HG03469 (cell line): ENCODE measurements around the gene ELOVL4.

Source experiments
- ATAC-seq: cut with Tn5 transposase; IDR thresholded peaks from one replicate; pipeline ENCODE4 v1.9.1; 2021; ENCODE audit warnings: mild to moderate bottlenecking, moderate library complexity, moderate number of reproducible peaks; ENCODE audit not compliant: unreplicated experiment

Gene ELOVL4

GRCh38 chr6:79947191-79948186 lies at the start of gene ELOVL4:
TSS of gene ELOVL4 (minus strand) at chr6:79947553. CDS start at chr6:79947279, 274 bp downstream.
- no peak for ATAC-seq

- no peak for ATAC-seq
Measured at GRCh38 chr6:79993911-79994309, 46.6 kb upstream of the ELOVL4 start.

- no peak for ATAC-seq
Measured at GRCh38 chr6:79993012-79993910, 45.9 kb upstream of the ELOVL4 start.

- ATAC-seq, result no peak
Measured at GRCh38 chr6:79989641-79990040, 42.3 kb upstream of the ELOVL4 start.

DNA sequence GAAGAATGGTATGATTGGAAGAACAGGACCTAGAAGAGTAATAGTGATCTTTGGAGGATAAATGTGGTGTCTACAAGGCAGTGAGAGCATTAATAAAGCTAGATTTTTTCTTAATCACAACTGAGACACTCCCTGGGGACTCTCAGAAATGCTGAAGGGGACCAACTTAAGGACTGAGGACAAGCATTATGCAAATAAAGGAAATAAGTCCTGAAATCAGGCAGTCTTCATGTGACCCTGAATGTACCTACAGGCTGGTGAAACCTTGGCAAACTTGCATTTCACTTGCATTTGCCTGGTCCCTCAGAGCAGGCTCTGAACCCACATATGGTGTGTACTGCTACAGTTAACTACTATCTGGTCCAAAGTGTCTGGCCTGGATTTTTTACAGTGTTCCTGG lies 37.8 kb upstream of the ELOVL4 start:
- ATAC-seq, result no peak

- ATAC-seq, result peak; percentile 61
Measured at GRCh38 chr6:79984261-79984660, 36.9 kb upstream of the ELOVL4 start.

DNA sequence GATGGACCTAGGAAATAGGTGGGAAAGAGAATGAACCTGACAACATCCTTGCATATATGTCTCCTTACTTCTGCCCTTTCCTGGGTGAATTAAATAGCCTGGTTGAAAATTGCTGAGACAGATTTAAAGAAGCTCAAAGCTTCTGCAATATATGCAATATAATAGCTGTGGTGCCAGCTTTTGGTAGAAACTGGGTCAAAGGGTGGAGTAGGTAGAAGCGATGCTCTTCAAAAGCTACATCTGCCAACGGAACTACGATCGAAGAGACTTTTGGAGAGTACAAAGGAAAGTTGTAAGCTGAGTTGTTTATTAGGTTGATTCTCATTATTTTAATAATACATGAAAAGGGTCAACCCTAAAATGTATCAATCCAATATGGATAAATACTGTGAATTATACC lies 34.3 kb upstream of the ELOVL4 start:
- ATAC-seq, result no peak

GRCh38 chr6:79971193-79971592 lies 23.8 kb upstream of the ELOVL4 start:
- no peak for ATAC-seq

GRCh38 chr6:79969784-79970183 lies 22.4 kb upstream of the ELOVL4 start:
- ATAC-seq, result no peak

GRCh38 chr6:79967178-79967577 lies 19.8 kb upstream of the ELOVL4 start:
- ATAC-seq, result no peak

GRCh38 chr6:79964607-79965081 lies 17.3 kb upstream of the ELOVL4 start:
- ATAC-seq, result no peak

- ATAC-seq, result no peak
Measured at GRCh38 chr6:79954849-79955248, 7.5 kb upstream of the ELOVL4 start.

- ATAC-seq, result peak; percentile 64
Measured at GRCh38 chr6:79949233-79949632, 1.9 kb upstream of the ELOVL4 start.

DNA sequence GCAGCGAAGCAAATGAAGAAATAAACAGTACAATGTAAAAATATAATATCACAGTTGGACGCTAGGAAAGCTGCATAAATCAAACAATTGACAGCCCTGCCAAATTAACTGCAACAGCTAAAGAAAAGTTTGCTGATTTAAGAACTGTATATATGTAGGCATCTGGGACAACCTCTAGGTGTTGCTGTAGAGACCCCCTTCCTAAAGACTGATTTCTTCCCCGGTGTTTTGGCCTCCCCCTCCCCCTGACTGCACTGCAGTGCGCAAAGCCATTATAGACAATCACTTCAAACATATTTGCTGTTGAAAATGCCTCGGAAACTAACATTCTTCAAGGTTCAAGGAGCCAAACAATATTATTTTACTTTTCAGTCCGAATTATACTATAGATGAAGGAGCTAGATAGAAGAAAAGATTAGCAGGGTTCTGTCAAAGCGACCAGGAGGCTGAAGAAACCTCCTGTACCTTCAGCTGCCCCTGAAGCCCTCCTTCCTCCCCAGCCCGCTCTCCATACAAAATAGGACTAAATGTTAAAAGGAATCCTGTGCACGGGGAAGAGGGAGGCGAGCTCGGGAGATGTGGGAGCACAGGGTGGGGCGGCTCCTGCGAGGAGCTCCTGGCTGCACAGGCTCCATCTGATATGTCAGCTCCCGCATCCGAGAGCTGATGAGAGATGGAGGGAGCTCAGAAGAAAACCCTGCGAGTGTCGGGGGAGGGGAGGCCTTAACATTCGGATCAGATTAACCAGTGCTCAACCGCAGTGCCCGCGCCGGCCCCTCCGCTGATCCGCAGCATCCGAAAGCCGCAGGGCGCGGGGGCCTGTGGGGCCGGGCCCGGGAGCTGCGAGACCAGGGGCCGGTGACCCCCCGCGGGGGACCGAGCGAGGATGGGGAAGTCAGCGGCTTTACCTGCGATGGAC lies 822 bp downstream of the ELOVL4 start:
- no peak for ATAC-seq

DNA sequence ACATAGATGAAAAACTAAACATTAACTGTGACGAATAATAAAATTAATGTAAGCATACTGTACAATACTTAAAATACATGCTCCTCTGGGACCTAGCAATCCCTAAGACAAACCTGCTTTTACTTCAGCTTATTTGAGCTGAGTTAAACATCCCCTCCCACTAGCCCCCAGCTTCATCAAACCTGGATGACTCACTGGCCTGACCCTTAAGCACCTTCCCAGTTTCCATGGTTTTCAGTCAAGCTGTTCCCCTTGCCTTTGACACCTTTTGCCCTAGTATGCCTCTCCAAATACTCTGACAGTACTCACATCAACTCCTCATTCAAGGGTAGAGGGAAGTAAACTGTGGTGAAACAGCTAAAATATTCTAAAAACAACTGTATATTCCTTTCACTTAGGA lies 4.2 kb downstream of the ELOVL4 start:
- no peak for ATAC-seq

- ATAC-seq, result no peak
Measured at GRCh38 chr6:79941489-79942151, 5.7 kb downstream of the ELOVL4 start.

DNA sequence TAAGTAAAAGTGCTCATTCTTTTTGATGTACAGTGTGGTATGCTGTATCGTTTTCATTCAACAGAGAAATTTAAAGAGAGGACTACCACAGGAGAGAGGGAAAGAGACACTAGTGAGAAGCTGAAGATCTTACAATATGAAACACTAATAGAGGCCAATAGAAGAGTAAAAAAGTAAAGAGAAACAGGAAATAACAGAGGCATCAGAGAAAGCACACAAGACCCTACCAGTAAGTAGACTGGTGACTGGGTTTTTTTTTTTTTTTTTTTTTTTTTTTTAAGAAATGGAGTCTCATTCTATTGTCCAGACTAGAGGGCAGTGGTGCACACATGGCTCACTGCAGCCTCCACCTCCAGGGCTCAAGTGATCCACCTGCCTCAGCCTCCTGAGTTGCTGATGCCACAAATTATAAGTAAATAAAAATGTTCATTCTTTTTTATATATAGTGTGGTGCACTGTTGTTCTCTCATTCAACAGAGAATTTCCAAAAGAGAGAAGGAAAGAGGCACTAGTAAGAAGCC lies 18.8 kb downstream of the ELOVL4 start:
- no peak for ATAC-seq

GRCh38 chr6:79927758-79928157 lies 19.6 kb downstream of the ELOVL4 start:
- no peak for ATAC-seq

GRCh38 chr6:79923270-79923669 lies 24.1 kb downstream of the ELOVL4 start:
- ATAC-seq, result no peak

DNA sequence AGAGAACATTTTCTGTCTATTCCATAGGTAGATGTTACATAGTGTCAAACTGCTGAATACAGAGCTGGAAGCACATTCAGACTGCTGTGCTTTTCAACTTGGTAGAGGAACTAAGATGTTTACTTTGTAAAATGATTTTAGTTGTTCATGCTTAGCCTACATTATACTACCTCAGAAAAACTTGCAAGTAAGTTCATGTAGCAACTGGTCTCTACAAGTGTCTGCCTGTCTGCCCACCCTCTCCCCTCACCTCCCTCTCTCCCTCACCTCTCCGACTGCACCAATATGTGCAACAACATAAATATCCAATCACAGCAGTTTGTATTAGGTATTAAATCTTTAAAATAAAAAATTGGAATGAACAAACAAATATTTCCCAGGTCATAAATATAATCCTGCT lies 25.3 kb downstream of the ELOVL4 start:
- no peak for ATAC-seq
